ENCODE measurements around the gene GNG3.

DNA sequence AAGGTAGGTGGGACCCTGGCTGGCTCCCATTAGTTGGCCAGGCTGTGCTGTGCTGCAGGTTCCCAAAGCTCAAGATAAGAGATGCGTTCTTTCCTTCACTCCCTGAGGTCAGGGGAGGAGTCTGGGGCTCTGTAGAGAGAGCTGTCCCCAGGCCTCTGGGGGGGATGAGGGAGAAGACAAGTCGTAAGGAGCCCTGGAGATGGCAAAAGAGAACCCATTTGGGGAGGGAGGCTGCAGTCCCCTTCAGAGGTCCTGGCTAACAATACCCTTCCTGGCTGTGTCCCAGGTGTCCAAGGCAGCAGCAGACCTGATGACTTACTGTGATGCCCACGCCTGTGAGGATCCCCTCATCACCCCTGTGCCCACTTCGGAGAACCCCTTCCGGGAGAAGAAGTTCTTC is 916 bp downstream of the GNG3 start:
- TF ChIP-seq, protein P1, sequence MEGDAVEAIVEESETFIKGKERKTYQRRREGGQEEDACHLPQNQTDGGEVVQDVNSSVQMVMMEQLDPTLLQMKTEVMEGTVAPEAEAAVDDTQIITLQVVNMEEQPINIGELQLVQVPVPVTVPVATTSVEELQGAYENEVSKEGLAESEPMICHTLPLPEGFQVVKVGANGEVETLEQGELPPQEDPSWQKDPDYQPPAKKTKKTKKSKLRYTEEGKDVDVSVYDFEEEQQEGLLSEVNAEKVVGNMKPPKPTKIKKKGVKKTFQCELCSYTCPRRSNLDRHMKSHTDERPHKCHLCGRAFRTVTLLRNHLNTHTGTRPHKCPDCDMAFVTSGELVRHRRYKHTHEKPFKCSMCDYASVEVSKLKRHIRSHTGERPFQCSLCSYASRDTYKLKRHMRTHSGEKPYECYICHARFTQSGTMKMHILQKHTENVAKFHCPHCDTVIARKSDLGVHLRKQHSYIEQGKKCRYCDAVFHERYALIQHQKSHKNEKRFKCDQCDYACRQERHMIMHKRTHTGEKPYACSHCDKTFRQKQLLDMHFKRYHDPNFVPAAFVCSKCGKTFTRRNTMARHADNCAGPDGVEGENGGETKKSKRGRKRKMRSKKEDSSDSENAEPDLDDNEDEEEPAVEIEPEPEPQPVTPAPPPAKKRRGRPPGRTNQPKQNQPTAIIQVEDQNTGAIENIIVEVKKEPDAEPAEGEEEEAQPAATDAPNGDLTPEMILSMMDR (IDR thresholded peaks at IDR 0.05), result no peak
- no peak for TF ChIP-seq EP300 (IDR thresholded peaks at IDR 0.05)
- TF ChIP-seq POLR2A (IDR thresholded peaks at IDR 0.05), result no peak

Data from suprapubic skin (tissue), 3 donors.